Adipocyte (in vitro differentiated cells): Measurements from ENCODE around the gene KRTAP10-6.
"Not testable (repeated sequence)": the region's sequence is repeated elsewhere in the genome, so short reads cannot be mapped to it uniquely, and the experiment has no call there.

Source experiments
- DNase-seq: peaks from one replicate; pipeline ENCODE4 v3.0.0-alpha.2; 2015; ENCODE audit warnings: low read depth
- H3K27me3 ChIP-seq: replicated peaks from 2 replicates; pipeline ENCODE4 v1.7.0; 2013; ENCODE audit warnings: mild to moderate bottlenecking, low read length, moderate library complexity; ENCODE audit not compliant: control insufficient read depth, insufficient read depth
- H3K36me3 ChIP-seq: 2 replicates; pipeline ENCODE4 v1.7.0; 2013; ENCODE audit warnings: low read length, mild to moderate bottlenecking, moderate library complexity; ENCODE audit not compliant: control insufficient read depth, insufficient read depth, severe bottlenecking
- H3K4me1 ChIP-seq: 2 replicates; pipeline ENCODE4 v1.7.0; 2013; ENCODE audit warnings: mild to moderate bottlenecking, low read length, moderate library complexity; ENCODE audit not compliant: control insufficient read depth, insufficient read depth
- H3K4me3 ChIP-seq: 2 replicates; pipeline ENCODE4 v1.7.0; 2013; ENCODE audit warnings: mild to moderate bottlenecking, low read length, moderate library complexity
- H3K9ac ChIP-seq: 2 replicates; pipeline ENCODE4 v1.7.0; 2013; ENCODE audit warnings: mild to moderate bottlenecking, low read length, moderate library complexity
- H3K9me3 ChIP-seq: 2 replicates; pipeline ENCODE4 v1.7.0; 2013; ENCODE audit warnings: mild to moderate bottlenecking, low read length, moderate library complexity; ENCODE audit not compliant: control insufficient read depth

KRTAP10-6 gene, protein sequence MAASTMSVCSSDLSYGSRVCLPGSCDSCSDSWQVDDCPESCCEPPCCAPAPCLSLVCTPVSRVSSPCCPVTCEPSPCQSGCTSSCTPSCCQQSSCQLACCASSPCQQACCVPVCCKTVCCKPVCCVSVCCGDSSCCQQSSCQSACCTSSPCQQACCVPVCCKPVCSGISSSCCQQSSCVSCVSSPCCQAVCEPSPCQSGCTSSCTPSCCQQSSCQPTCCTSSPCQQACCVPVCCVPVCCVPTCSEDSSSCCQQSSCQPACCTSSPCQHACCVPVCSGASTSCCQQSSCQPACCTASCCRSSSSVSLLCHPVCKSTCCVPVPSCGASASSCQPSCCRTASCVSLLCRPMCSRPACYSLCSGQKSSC

GRCh38 chr21:44592446-44593311 lies at the start of gene KRTAP10-6:
Gene KRTAP10-6, minus strand, starts transcription at chr21:44592505. Its CDS starts 21 bp downstream, at chr21:44592484.
- no peak within 1 kb of the TSS for H3K4me3 ChIP-seq
- H3K4me1 ChIP-seq: peaks cover 4% of the 10 kb centered on the region
- H3K9ac ChIP-seq: no peak within 1 kb of the TSS
- H3K9me3 ChIP-seq: no peaks in the 10 kb centered on the region
- peaks cover 34% of the 10 kb centered on the region for H3K27me3 ChIP-seq
- H3K36me3 ChIP-seq: no peaks in the 10 kb centered on the region
- no peak for DNase-seq

GRCh38 chr21:44640761-44641160 lies 48.5 kb upstream of the KRTAP10-6 start:
- Histone ChIP-seq H3K4me3 (no peak overlapping the region), H3K4me1 (no peaks in the 10 kb centered on the region), H3K36me3 (no peaks in the 10 kb centered on the region), H3K27me3 (no peaks in the 10 kb centered on the region), H3K9me3 (peaks cover 32% of the 10 kb centered on the region), H3K9ac (no peak overlapping the region)
- DNase-seq: no peak

- no peak for DNase-seq
- Histone ChIP-seq H3K9me3 (peaks cover 24% of the 10 kb centered on the region), H3K4me1 (no peaks in the 10 kb centered on the region), H3K36me3 (no peaks in the 10 kb centered on the region), H3K4me3 (no peak overlapping the region), H3K27me3 (no peaks in the 10 kb centered on the region), H3K9ac (no peak overlapping the region)
These were observed 47.0 kb upstream of the KRTAP10-6 start for GRCh38 chr21:44639331-44639655.

DNA sequence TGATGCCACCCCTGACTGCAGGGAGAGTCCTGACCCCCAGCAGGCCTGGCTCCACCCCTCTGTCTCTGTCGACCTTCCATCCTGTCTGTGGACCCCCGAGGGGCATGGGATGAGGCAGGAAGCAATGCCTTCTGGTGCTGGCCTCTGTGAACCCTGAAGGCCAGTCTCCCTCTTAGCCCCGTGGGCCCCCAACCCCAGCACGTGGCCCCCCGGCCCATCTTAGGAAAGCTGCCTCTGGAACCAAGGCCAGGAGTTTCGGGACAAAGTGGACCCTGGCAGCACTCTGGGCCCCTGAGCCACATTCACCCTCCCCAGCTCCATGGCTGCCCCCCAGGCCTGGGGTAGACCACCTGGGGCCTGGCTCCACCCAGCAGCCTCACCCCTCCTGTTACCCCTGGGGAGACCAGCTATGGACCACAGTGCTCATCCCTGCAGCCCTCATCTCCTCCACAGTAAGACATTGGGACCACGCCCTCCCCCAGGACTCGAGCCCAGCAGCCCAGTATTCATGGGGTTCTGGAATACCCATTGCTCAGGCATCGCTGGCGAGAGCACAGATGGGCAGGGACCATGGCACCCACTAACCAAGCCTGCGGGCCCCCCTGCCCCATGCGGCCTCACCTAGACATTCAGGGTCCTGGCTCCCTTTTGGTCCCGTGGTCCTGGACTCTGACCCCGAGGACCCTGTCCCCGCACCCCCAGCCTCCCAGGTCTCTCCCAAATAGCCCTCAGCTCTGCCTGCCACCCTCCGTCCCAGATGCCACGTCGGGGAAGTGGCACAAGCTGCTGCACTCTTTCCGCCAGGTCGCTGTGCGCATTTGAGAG lies 46.4 kb upstream of the KRTAP10-6 start:
- not testable (repeated sequence) for H3K36me3 ChIP-seq, DNase-seq, H3K9ac ChIP-seq, H3K4me3 ChIP-seq, H3K27me3 ChIP-seq, H3K4me1 ChIP-seq
- peaks cover 18% of the 10 kb centered on the region for H3K9me3 ChIP-seq

DNA sequence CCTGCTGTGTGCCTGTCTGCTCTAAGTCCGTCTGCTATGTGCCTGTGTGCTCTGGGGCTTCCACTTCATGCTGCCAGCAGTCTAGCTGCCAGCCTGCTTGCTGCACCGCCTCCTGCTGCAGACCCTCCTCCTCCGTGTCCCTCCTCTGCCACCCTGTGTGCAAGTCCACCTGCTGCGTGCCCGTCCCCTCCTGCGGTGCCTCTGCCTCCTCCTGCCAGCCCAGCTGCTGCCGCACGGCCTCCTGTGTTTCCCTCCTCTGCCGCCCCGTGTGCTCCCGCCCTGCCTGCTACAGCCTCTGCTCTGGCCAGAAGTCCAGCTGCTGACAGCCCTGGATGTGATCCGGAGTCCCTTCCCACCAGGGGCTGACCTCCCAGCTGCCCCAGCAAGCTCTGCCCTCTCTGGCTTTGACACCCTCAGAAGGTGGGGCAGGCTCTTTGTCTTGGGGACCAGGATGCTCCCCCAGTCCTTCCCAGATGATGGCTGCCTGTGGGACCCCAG lies 45.6 kb upstream of the KRTAP10-6 start:
- DNase-seq, H3K4me1 ChIP-seq, H3K36me3 ChIP-seq, H3K27me3 ChIP-seq, H3K4me3 ChIP-seq, H3K9ac ChIP-seq: not testable (repeated sequence)
- H3K9me3 ChIP-seq: peaks cover 18% of the 10 kb centered on the region

GRCh38 chr21:44637018-44637850 lies 44.9 kb upstream of the KRTAP10-6 start, which contains the start of gene KRTAP10-10:
Gene KRTAP10-10, plus strand, starts transcription at chr21:44637356. Its CDS starts 62 bp downstream, at chr21:44637418.
- DNase-seq: no peak

DNA sequence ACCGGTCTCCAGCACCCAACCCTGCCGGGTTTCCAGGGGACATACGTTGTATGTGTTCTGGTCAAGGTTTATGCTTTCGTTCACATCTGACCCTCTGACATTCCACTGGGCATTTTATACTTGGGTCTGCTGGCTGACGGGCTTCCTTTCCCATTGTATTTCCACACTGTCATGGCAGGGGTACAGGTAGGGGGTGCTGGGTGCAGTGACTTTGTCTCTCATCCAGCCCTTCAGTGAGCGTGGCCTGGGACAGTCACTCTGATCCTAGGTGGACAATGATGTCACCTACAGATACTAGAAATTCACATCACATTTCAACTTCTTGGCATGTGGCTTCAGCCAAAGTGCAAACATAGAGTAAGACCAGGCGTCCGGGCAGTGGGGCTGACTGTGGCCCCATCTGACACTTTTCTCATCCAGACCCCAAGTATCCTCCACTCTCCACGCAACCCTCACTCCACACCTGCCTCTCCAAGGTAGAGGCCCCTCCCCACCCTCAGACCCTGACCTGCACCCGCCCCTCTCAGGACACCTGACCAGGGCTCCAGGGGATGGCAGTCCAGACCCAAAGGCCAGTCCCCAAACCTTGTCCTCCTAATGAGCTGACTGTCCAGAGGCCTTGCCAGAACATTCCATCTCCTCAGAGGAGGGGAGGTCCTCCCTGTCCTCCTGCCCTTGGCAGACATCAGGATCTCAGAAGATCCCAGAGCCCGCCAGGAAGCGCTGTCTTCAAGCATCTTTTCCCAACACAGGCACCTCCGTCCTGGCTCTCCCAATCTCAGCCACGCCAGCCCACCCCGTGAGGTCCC lies 44.1 kb upstream of the KRTAP10-6 start:
- Histone ChIP-seq H3K4me1 (no peaks in the 10 kb centered on the region), H3K9ac (no peak overlapping the region), H3K27me3 (no peaks in the 10 kb centered on the region), H3K9me3 (peaks cover 27% of the 10 kb centered on the region), H3K4me3 (no peak overlapping the region), H3K36me3 (no peaks in the 10 kb centered on the region)
- no peak for DNase-seq

More at GRCh38 chr21:44637018-44637850, 44.9 kb upstream of the KRTAP10-6 start, which contains the start of gene KRTAP10-10:
- Histone ChIP-seq H3K4me1 (no peaks in the 10 kb centered on the region), H3K9me3 (peaks cover 22% of the 10 kb centered on the region), H3K36me3 (no peaks in the 10 kb centered on the region), H3K4me3 (no peak within 1 kb of the TSS), H3K9ac (no peak within 1 kb of the TSS), H3K27me3 (no peaks in the 10 kb centered on the region)

DNA sequence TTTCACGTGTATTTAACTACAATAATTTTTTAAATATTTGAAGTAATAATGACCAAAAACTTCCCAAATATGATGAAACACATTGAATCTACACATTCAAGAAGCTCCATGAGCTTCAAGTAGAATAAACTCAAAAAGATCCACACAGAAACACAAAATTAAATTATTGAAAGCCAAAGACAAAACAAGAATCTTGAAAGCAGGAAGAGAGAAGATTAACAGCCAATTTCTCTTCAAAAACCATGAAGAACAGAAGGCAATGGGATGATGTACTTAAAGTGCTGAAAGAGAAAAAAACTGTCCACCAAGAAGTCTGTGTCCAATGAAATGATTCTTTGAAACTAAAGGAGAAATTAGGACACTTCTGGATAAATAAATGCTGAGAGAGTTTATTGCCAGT lies 39.8 kb upstream of the KRTAP10-6 start:
- Histone ChIP-seq H3K27me3 (no peaks in the 10 kb centered on the region), H3K36me3 (no peaks in the 10 kb centered on the region), H3K4me3 (no peak overlapping the region), H3K9ac (no peak overlapping the region), H3K9me3 (peaks cover 31% of the 10 kb centered on the region), H3K4me1 (no peaks in the 10 kb centered on the region)
- DNase-seq: no peak

DNA sequence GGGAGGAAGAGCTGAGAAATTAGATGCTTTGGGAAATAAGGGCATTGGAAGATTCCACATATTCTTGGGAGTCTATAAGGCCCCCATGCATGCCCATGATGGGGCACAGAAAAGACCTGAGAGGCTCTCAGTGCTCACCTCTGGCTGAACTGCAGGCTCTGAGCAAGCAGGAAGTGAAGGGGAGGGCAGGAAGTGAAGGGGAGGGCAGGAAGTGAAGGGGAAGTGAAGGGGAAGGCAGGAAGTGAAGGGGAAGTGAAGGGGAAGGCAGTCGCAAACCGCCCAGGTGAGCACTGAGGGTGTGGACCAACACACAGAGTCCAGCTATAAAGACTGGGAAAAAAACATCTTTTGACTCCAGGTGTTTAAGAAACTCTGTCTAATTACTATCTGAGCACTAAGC lies 38.1 kb upstream of the KRTAP10-6 start:
- no peaks in the 10 kb centered on the region for H3K4me1 ChIP-seq
- no peak overlapping the region for H3K4me3 ChIP-seq
- peaks cover 31% of the 10 kb centered on the region for H3K9me3 ChIP-seq
- H3K27me3 ChIP-seq: no peaks in the 10 kb centered on the region
- no peak for DNase-seq
- no peaks in the 10 kb centered on the region for H3K36me3 ChIP-seq
- no peak overlapping the region for H3K9ac ChIP-seq
